HUES6 (cell line): ENCODE results near the gene LY86.
A peak's percentile ranks its signal among the peaks of the same experiment; 100 is the strongest.

Experiments
- H3K27ac ChIP-seq: 2 replicates; pipeline ENCODE4 v1.7.0; 2013; ENCODE audit warnings: low read depth, mild to moderate bottlenecking, low read length, inconsistent platforms
- H3K27me3 ChIP-seq: 2 replicates; pipeline ENCODE4 v1.6.1; 2013; ENCODE audit warnings: low read length; ENCODE audit not compliant: control insufficient read depth, insufficient read depth
- H3K36me3 ChIP-seq: 2 replicates; pipeline ENCODE4 v1.6.1; 2013; ENCODE audit warnings: low read length; ENCODE audit not compliant: control insufficient read depth, insufficient read depth
- H3K4me1 ChIP-seq: 2 replicates; pipeline ENCODE4 v1.6.1; 2013; ENCODE audit warnings: low read length; ENCODE audit not compliant: control insufficient read depth, insufficient read depth
- H3K4me3 ChIP-seq: 2 replicates; pipeline ENCODE4 v1.5.1; 2013; ENCODE audit warnings: low read depth, low read length
- H3K9ac ChIP-seq: one replicate; pipeline ENCODE4 v1.6.1; 2013; ENCODE audit warnings: mild to moderate bottlenecking, low read length
- H3K9me3 ChIP-seq: 2 replicates; pipeline ENCODE4 v1.6.1; 2013; ENCODE audit warnings: low read depth, low read length; ENCODE audit not compliant: control insufficient read depth, insufficient read depth

Gene LY86

GRCh38 chr6:6686176-6686575 is 97.7 kb downstream of the LY86 start:
- H3K9ac ChIP-seq = no peak overlapping the region
- H3K27ac ChIP-seq = no peak overlapping the region
- peaks cover 29% of the 10 kb centered on the region for H3K4me1 ChIP-seq
- H3K27me3 ChIP-seq = peaks cover 16% of the 10 kb centered on the region
- no peaks in the 10 kb centered on the region; the same call in 1 of the 2 replicates for H3K9me3 ChIP-seq
- H3K4me3 ChIP-seq = peak overlapping the region; percentile 56
- H3K36me3 ChIP-seq = no peaks in the 10 kb centered on the region

DNA sequence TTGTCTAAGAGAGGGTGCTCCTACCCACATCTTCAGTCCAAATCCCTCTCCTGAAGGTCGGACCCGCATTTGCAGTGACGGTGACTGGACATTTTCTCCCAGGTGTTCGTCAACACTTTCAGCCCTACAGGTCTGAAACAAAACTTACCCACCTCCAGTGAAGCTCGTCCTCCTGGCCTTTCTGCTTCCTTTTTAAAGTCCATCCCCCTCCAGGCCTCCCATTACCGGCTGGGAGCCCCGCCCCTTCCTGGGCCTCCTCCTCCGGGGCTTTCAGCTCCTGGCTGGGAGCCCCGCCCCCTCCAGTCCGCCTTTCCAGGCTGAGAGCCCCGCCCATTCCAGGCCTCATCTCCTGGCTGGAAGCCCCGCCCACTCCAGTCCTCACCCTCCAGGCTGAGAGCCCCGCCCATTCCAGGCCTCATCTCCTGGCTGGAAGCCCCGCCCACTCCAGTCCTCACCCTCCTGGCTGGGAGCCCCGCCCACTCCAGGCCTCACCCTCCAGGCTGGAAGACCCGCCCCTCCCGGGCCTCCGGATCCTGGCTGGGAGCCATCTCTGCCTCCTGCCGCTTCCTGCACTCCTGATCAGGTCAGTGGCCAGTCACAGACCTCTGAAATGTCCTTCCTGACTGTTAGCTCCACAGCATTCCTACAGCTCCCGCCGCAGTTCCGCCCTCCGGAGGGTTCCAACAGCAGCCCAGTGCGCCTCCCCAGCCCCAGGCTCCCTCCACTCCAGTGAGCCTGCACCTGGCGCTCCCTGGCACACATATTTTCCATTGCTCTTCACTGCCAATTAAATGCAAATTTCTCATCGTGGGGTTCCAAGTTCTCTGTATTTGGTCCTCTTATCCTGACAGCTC is 98.5 kb downstream of the LY86 start:
- Histone ChIP-seq H3K36me3 (no peaks in the 10 kb centered on the region), H3K9me3 (peaks cover 3% of the 10 kb centered on the region; the same call in 1 of the 2 replicates), H3K27me3 (peaks cover 20% of the 10 kb centered on the region), H3K27ac (no peak overlapping the region), H3K9ac (peak overlapping the region; percentile 41), H3K4me3 (peak overlapping the region; percentile 65), H3K4me1 (peaks cover 29% of the 10 kb centered on the region)

- Histone ChIP-seq H3K27ac (no peak overlapping the region), H3K27me3 (peaks cover 22% of the 10 kb centered on the region), H3K4me1 (peaks cover 26% of the 10 kb centered on the region), H3K36me3 (no peaks in the 10 kb centered on the region), H3K9me3 (peaks cover 3% of the 10 kb centered on the region; the same call in 1 of the 2 replicates), H3K4me3 (0 out of 2 replicates have a peak overlapping the region, but pooled peaks have one; percentile 9), H3K9ac (no peak overlapping the region)
Observed at GRCh38 chr6:6688283-6688682, 99.8 kb downstream of the LY86 start.

DNA sequence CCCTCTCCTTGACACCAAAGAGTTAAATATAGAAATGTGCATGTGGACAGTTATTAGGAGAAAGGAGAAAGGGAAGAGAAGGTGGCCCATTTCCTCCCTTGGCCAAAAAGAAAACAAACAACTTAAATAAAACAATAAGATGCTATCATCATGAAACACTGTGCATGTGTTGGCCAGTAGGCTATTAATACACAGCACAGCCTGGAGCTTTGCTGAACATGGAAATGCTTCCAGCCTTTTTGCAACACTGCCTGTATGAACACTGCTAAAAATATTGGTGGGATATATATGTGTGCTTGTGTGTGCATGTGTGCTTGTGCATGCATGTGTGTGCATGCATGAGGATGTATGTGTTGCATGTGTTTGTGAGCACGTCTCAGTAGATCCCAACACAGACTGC is 100.4 kb downstream of the LY86 start:
- Histone ChIP-seq H3K27ac (no peak overlapping the region), H3K4me1 (peaks cover 30% of the 10 kb centered on the region), H3K36me3 (no peaks in the 10 kb centered on the region), H3K9ac (no peak overlapping the region), H3K27me3 (peaks cover 22% of the 10 kb centered on the region), H3K9me3 (peaks cover 3% of the 10 kb centered on the region; the same call in 1 of the 2 replicates), H3K4me3 (no peak overlapping the region)

DNA sequence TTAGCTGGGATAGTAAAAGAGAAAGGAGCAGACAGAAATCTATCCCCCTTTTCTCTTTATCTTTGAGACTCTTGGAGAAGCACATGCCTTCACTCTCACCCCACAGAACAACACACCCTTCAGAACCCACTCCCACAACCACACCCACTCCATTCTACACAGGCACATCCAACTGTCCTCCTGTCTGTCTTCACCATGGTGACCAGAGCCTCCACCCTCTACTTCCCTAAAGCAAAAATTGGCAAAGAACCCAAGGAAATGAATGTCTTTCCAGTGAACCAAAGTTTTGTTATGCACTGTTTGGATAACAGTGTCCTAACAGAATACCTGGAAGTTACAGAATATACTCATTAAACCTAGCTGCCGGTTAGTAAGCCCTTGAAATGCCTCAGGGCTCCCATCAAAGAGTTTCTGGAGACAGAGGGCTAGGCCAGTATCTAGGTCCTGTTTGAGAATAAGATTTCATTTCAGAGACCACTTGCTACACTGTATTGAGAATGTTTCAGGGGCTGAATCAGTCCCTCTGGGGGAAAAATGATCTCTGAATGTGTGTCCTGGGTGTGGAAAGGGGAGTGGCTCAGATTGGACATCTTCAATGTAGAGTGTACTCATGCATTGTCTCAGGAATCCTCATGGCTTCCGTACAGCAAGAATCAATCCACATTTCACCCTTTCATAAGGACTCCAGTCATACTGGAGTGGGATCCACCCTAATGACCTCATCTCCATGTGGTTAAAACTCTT is 101.1 kb downstream of the LY86 start:
- no peaks in the 10 kb centered on the region for H3K36me3 ChIP-seq
- H3K27me3 ChIP-seq = peaks cover 22% of the 10 kb centered on the region
- no peak overlapping the region for H3K9ac ChIP-seq
- H3K27ac ChIP-seq = no peak overlapping the region
- H3K4me1 ChIP-seq = peaks cover 36% of the 10 kb centered on the region
- H3K9me3 ChIP-seq = peaks cover 3% of the 10 kb centered on the region; the same call in 1 of the 2 replicates
- H3K4me3 ChIP-seq = no peak overlapping the region

GRCh38 chr6:6690144-6690483 is 101.6 kb downstream of the LY86 start:
- no peak overlapping the region for H3K4me3 ChIP-seq
- no peaks in the 10 kb centered on the region for H3K36me3 ChIP-seq
- H3K27ac ChIP-seq = no peak overlapping the region
- H3K9ac ChIP-seq = no peak overlapping the region
- peaks cover 22% of the 10 kb centered on the region for H3K27me3 ChIP-seq
- peaks cover 3% of the 10 kb centered on the region; the same call in 1 of the 2 replicates for H3K9me3 ChIP-seq
- H3K4me1 ChIP-seq = peaks cover 41% of the 10 kb centered on the region

DNA sequence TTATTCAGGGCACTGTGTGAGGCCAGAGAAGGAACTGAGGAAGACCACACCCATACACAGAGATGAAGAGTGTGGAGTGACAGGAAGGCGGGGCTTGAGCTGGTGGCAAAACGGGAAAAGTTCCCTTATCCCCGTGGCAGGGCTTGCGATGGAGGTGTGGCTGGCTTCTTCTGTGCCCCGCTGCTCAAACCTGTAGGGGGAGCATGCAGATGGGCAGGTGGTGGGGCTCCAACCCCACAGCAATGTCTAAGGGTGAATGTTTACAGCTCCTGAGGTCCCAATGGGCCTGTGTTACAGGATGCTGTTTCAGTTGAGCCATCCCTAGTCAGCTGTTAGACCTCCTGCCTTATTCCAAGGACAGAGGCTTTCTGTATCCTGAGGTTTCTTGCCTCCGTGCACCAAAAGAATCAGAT is 105.9 kb downstream of the LY86 start:
- Histone ChIP-seq H3K36me3 (no peaks in the 10 kb centered on the region), H3K9me3 (peaks cover 3% of the 10 kb centered on the region; the same call in 1 of the 2 replicates), H3K27ac (no peak overlapping the region), H3K4me1 (peaks cover 41% of the 10 kb centered on the region), H3K9ac (peak overlapping the region; percentile 6), H3K4me3 (peak overlapping the region; percentile 22), H3K27me3 (peaks cover 23% of the 10 kb centered on the region)

DNA sequence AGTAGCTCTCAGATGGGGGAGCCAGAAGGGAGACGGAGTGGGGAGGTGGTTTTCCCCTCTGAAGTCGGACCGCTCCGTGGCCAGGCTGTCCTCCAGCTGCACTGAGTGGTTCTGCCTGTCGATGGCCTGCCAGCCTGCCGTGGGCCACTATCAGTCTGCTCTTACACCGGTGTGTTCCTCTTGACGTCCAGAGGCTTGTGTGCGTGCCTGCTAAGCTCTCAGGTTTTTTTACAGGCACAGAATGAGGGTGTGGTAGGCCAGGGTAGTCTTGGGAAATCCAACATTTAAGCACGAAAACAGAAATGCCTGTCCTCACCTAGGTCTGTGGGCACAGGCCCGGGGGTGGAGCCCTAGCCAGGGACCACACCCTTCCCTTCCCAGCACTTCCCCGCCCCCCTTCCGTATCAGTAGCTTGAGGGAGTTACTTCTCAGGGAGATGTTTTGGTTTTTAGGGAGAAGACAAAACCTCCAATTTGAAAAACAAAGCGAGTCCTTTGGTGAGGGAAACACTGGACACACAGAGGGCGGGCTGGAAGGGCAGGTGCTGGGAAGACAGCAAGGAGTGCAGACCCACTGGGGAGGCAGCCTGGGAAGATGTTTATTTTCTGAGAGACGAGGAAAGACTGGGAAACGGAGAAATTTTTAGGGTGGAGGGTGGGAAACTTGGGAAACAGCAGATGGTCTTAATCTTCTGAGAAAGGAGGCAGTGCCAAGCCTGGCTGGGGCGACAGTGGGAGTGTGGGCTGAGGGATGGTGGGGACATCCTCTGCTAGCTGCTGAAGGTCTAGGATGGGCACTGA is 106.5 kb downstream of the LY86 start:
- peaks cover 19% of the 10 kb centered on the region for H3K27me3 ChIP-seq
- peak overlapping the region; percentile 47 for H3K4me3 ChIP-seq
- H3K9me3 ChIP-seq = peaks cover 3% of the 10 kb centered on the region; the same call in 1 of the 2 replicates
- H3K4me1 ChIP-seq = peaks cover 47% of the 10 kb centered on the region
- no peak overlapping the region for H3K27ac ChIP-seq
- H3K9ac ChIP-seq = peak overlapping the region; percentile 6
- H3K36me3 ChIP-seq = no peaks in the 10 kb centered on the region

GRCh38 chr6:6695625-6696276 is 107.2 kb downstream of the LY86 start:
- Histone ChIP-seq H3K27me3 (peaks cover 14% of the 10 kb centered on the region), H3K27ac (no peak overlapping the region)

DNA sequence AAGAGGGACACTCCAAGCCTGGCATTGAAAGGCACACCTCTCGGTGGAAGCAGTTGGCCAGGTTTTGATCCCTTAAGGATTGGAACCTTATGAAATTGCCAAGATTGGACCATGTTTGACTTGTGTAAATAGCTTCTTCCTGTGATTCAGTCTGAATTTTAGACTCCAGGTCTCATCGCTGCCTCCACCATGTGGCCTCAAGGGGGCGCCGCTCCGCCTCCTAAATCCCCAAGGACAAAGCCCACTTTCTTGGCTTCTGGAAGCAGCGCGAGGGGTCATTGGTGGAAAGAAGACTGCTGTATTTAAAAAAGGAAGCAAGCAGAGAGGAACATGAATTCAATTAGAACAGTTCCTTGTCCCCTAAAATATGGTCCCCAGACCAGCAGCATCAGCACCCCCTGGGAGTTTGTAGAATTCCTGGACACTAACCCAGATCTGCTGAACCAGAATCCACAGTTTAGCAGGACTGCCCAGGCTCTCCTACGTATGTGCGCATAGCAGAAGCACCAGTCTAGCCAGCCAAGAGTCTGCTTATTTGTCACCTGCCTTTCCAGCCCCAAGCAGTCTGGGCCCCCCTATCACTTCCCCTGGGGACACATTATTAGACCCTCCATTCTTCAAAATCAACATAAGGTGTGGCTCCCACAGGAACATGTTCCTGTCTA is 108.5 kb downstream of the LY86 start:
- Histone ChIP-seq H3K9me3 (0 out of 2 replicates have a peak, but pooled peaks cover under 1% of the 10 kb centered on the region), H3K4me1 (peaks cover 48% of the 10 kb centered on the region), H3K36me3 (no peaks in the 10 kb centered on the region), H3K9ac (no peak overlapping the region), H3K27ac (no peak overlapping the region), H3K27me3 (peaks cover 9% of the 10 kb centered on the region), H3K4me3 (no peak overlapping the region)

More at GRCh38 chr6:6695625-6696276, 107.2 kb downstream of the LY86 start:
- H3K9ac ChIP-seq = no peak overlapping the region
- H3K9me3 ChIP-seq = peaks cover 3% of the 10 kb centered on the region; the same call in 1 of the 2 replicates
- H3K4me3 ChIP-seq = peak overlapping the region; percentile 47
- H3K4me1 ChIP-seq = peaks cover 48% of the 10 kb centered on the region
- no peaks in the 10 kb centered on the region for H3K36me3 ChIP-seq
